Measurements from ENCODE around the gene SYMPK. TPM values are rescaled to one million over a fixed set of nuclear protein-coding genes. Genes with fewer than 3 reads are reported as not detected.

The SYMPK gene
- 105 and 115 TPM in 2 replicates for total RNA-seq
- long read RNA-seq, partial matches to known transcripts: 1 of 2 reads
- long read RNA-seq, other reads (novel, unspliced or antisense): 0 of 2 reads

- Mint-ChIP-seq H3K4me3 (peak within 1 kb of the TSS; percentile 94), H3K27me3 (ENCODE audit: low read depth) (peaks cover 52% of the 10 kb centered on the region), H3K9me3 (no peaks in the 10 kb centered on the region), H3K27ac (ENCODE audit: unreplicated experiment) (peak within 1 kb of the TSS; percentile 96), H3K36me3 (ENCODE audit: low read depth) (peaks cover 4% of the 10 kb centered on the region), H3K4me1 (peaks cover 12% of the 10 kb centered on the region)
- peak; percentile 96 for DNase-seq (ENCODE audit: low read depth, low spot score)
- no peak for TF ChIP-seq CTCF (conservative IDR thresholded peaks at IDR 0.05)
These were observed at the start of gene SYMPK for GRCh38 chr19:45862564-45863334. TSS of gene SYMPK (minus strand) at chr19:45863147. CDS start at chr19:45854495, 8,652 bp downstream.

DNA sequence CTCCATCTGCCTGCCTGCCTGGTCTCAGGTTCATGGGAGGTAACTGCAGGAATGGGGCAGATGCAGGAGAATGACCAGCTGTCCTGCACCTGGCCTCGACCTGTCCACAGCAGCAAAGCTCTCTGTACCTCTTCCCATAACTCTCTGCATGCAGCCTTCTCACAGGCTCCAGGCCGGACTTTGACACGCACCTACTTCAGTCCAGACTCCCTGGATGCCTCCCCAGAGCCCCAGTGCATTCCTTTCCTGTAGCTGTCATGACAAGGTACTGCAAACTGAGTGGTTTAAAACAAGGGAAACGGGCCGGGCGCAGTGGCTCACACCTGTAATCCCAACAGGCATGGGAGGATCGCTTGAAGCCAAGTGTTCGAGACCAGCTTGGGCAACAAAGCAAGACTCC, 48.3 kb upstream of the SYMPK start:
- H3K4me3 Mint-ChIP-seq: no peak overlapping the region

GRCh38 chr19:45908956-45909355, 46.0 kb upstream of the SYMPK start:
- peaks cover 4% of the 10 kb centered on the region for H3K27me3 Mint-ChIP-seq (ENCODE audit: low read depth)
- H3K27ac Mint-ChIP-seq (ENCODE audit: unreplicated experiment): peak overlapping the region; percentile 13
- no peaks in the 10 kb centered on the region for H3K36me3 Mint-ChIP-seq (ENCODE audit: low read depth)
- H3K9me3 Mint-ChIP-seq: no peaks in the 10 kb centered on the region
- no peak overlapping the region for H3K4me3 Mint-ChIP-seq
- H3K4me1 Mint-ChIP-seq: no peaks in the 10 kb centered on the region
- TF ChIP-seq CTCF (conservative IDR thresholded peaks at IDR 0.05): no peak
- DNase-seq (ENCODE audit: low read depth, low spot score): no peak

More for the DNA sequence above, 48.3 kb upstream of the SYMPK start:
- Mint-ChIP-seq H3K4me1 (peaks cover under 1% of the 10 kb centered on the region), H3K9me3 (no peaks in the 10 kb centered on the region), H3K27me3 (ENCODE audit: low read depth) (peaks cover 6% of the 10 kb centered on the region), H3K27ac (ENCODE audit: unreplicated experiment) (no peak overlapping the region), H3K36me3 (ENCODE audit: low read depth) (no peaks in the 10 kb centered on the region)
- DNase-seq (ENCODE audit: low read depth, low spot score): no peak
- TF ChIP-seq CTCF (conservative IDR thresholded peaks at IDR 0.05): no peak

DNA sequence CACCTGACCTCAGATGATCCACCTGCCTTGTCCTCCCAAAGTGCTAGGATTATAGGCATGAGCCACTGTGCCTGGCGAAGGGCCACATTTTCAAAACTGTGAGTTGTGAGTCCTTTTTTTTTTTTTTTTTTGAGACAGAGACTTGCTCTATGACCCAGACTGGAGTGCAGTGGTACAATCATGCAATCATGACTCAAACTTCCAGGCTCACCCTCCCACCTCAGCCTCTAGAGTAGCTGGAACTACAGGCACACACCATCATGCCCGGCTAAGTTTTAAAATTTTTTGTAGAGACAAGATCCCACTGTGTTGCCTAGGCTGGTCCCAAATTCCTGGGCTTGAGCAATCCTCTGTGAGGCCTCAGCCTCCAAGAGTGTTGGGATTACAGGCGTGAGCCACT, 43.3 kb upstream of the SYMPK start:
- Mint-ChIP-seq H3K4me3 (no peak overlapping the region), H3K36me3 (ENCODE audit: low read depth) (no peaks in the 10 kb centered on the region), H3K4me1 (peaks cover 5% of the 10 kb centered on the region), H3K27ac (ENCODE audit: unreplicated experiment) (peak overlapping the region; percentile 78), H3K9me3 (no peaks in the 10 kb centered on the region), H3K27me3 (ENCODE audit: low read depth) (peaks cover 16% of the 10 kb centered on the region)
- no peak for TF ChIP-seq CTCF (conservative IDR thresholded peaks at IDR 0.05)
- DNase-seq (ENCODE audit: low read depth, low spot score): no peak

GRCh38 chr19:45905011-45905410, 42.1 kb upstream of the SYMPK start:
- no peak for DNase-seq (ENCODE audit: low read depth, low spot score)
- Mint-ChIP-seq H3K27me3 (ENCODE audit: low read depth) (peaks cover 25% of the 10 kb centered on the region), H3K36me3 (ENCODE audit: low read depth) (peaks cover 4% of the 10 kb centered on the region), H3K4me1 (peaks cover 11% of the 10 kb centered on the region), H3K27ac (ENCODE audit: unreplicated experiment) (peak overlapping the region; percentile 83), H3K4me3 (no peak overlapping the region), H3K9me3 (no peaks in the 10 kb centered on the region)
- TF ChIP-seq CTCF (conservative IDR thresholded peaks at IDR 0.05): no peak
